Measurements from ENCODE around the gene KCNJ14.
A peak's percentile ranks its signal among the peaks of the same experiment; 100 is the strongest.
"Not testable (repeated sequence)": the region's sequence is repeated elsewhere in the genome, so short reads cannot be mapped to it uniquely, and the experiment has no call there.

KCNJ14 gene

GRCh38 chr19:48484247-48484893 lies 29.0 kb downstream of the KCNJ14 start:
- no peak overlapping the region for H3K23ac ChIP-seq (ENCODE audit: low read length in 2 of 2)
- H2BK120ac ChIP-seq (ENCODE audit: low read depth, low read length) = no peak overlapping the region
- H4K91ac ChIP-seq (ENCODE audit: low read length) = no peak overlapping the region
- no peak overlapping the region for H4K8ac ChIP-seq (ENCODE audit: low read length)
- H3K4me3 ChIP-seq (ENCODE audit: insufficient read depth in 1 of 2, low read depth in 1 of 2, low read length in 2 of 2) = no peak overlapping the region
- H3K27ac ChIP-seq (ENCODE audit: low read length, poor library complexity, severe bottlenecking) = no peak overlapping the region
- WGBS = 96% methylated on average over 11 of the region's 16 CpGs
- peaks cover 18% of the 10 kb centered on the region for H3K4me1 ChIP-seq (ENCODE audit: control insufficient read depth, insufficient read depth, low read depth, low read length)
- H3K14ac ChIP-seq (ENCODE audit: low read length in 2 of 2) = no peak overlapping the region
- no peak overlapping the region for H2AK5ac ChIP-seq (ENCODE audit: low read length, severe bottlenecking)
- no peak overlapping the region for H2BK12ac ChIP-seq (ENCODE audit: low read length in 2 of 2)
- H3K4me2 ChIP-seq (ENCODE audit: low read length, poor library complexity, severe bottlenecking) = no peak overlapping the region
- no peak overlapping the region for H3K4ac ChIP-seq (ENCODE audit: low read depth in 1 of 2, low read length in 2 of 2)
- no peak overlapping the region for H2BK5ac ChIP-seq (ENCODE audit: low read depth, low read length, poor library complexity, severe bottlenecking)
- no peak overlapping the region for H3K18ac ChIP-seq (ENCODE audit: low read depth in 1 of 2, low read length in 2 of 2)
- DNase-seq = no peak
- H3K36me3 ChIP-seq (ENCODE audit: control insufficient read depth in 1 of 2, insufficient read depth in 2 of 2, low read depth in 1 of 2, low read length in 2 of 2) = peaks cover 6 to 27% of the 10 kb centered on the region in 2 experiments
- H3K9me3 ChIP-seq (ENCODE audit: control insufficient read depth, low read length) = no peaks in the 10 kb centered on the region
- H2BK15ac ChIP-seq (ENCODE audit: low read depth, poor library complexity, severe bottlenecking) = no peak overlapping the region
- no peak overlapping the region for H2AFZ ChIP-seq (ENCODE audit: low read depth, low read length)
- no peaks in the 10 kb centered on the region for H3K27me3 ChIP-seq (ENCODE audit: control insufficient read depth in 1 of 2, insufficient read depth in 1 of 2, low read length in 2 of 2)
- H3K9ac ChIP-seq (ENCODE audit: low read length) = no peak overlapping the region
- H3K79me1 ChIP-seq (replicated peaks; ENCODE audit: low read length, poor library complexity, severe bottlenecking) = no peaks in the 10 kb centered on the region

- H3K79me1 ChIP-seq (replicated peaks; ENCODE audit: low read length, poor library complexity, severe bottlenecking) = no peaks in the 10 kb centered on the region
- H2BK15ac ChIP-seq (ENCODE audit: low read depth, poor library complexity, severe bottlenecking) = no peak overlapping the region
- no peak overlapping the region for H3K14ac ChIP-seq (ENCODE audit: low read length in 2 of 2)
- H2AFZ ChIP-seq (ENCODE audit: low read depth, low read length) = no peak overlapping the region
- H3K36me3 ChIP-seq (ENCODE audit: control insufficient read depth in 1 of 2, insufficient read depth in 2 of 2, low read depth in 1 of 2, low read length in 2 of 2) = peaks cover 0 to 20% of the 10 kb centered on the region in 2 experiments
- H2BK120ac ChIP-seq (ENCODE audit: low read depth, low read length) = no peak overlapping the region
- no peak overlapping the region for H3K23ac ChIP-seq (ENCODE audit: low read length in 2 of 2)
- H3K18ac ChIP-seq (ENCODE audit: low read depth in 1 of 2, low read length in 2 of 2) = no peak overlapping the region
- H3K4me2 ChIP-seq (ENCODE audit: low read length, poor library complexity, severe bottlenecking) = no peak overlapping the region
- peaks cover 18% of the 10 kb centered on the region for H3K4me1 ChIP-seq (ENCODE audit: control insufficient read depth, insufficient read depth, low read depth, low read length)
- no peak for DNase-seq
- H4K8ac ChIP-seq (ENCODE audit: low read length) = no peak overlapping the region
- no peak overlapping the region for H2BK12ac ChIP-seq (ENCODE audit: low read length in 2 of 2)
- no peak overlapping the region for H3K9ac ChIP-seq (ENCODE audit: low read length)
- no peak overlapping the region for H3K4ac ChIP-seq (ENCODE audit: low read depth in 1 of 2, low read length in 2 of 2)
- H3K27ac ChIP-seq (ENCODE audit: low read length, poor library complexity, severe bottlenecking) = no peak overlapping the region
- no peak overlapping the region for H3K4me3 ChIP-seq (ENCODE audit: insufficient read depth in 1 of 2, low read depth in 1 of 2, low read length in 2 of 2)
- no peaks in the 10 kb centered on the region for H3K9me3 ChIP-seq (ENCODE audit: control insufficient read depth, low read length)
- H4K91ac ChIP-seq (ENCODE audit: low read length) = no peak overlapping the region
- H2BK5ac ChIP-seq (ENCODE audit: low read depth, low read length, poor library complexity, severe bottlenecking) = no peak overlapping the region
- H3K27me3 ChIP-seq (ENCODE audit: control insufficient read depth in 1 of 2, insufficient read depth in 1 of 2, low read length in 2 of 2) = peaks cover 0 to 3% of the 10 kb centered on the region in 2 experiments
- no peak overlapping the region for H2AK5ac ChIP-seq (ENCODE audit: low read length, severe bottlenecking)
- WGBS = 96% methylated on average over 29 of the region's 37 CpGs
Measured at GRCh38 chr19:48484931-48485612, 29.7 kb downstream of the KCNJ14 start.

- not testable (repeated sequence) for H3K4me2 ChIP-seq (ENCODE audit: low read length, poor library complexity, severe bottlenecking); H2BK5ac ChIP-seq (ENCODE audit: low read depth, low read length, poor library complexity, severe bottlenecking); H3K9me3 ChIP-seq (ENCODE audit: control insufficient read depth, low read length); DNase-seq; H3K14ac ChIP-seq (ENCODE audit: low read length in 2 of 2); H3K9ac ChIP-seq (ENCODE audit: low read length); H2BK12ac ChIP-seq (ENCODE audit: low read length in 2 of 2); H2AFZ ChIP-seq (ENCODE audit: low read depth, low read length); H3K4ac ChIP-seq (ENCODE audit: low read depth in 1 of 2, low read length in 2 of 2); H3K18ac ChIP-seq (ENCODE audit: low read depth in 1 of 2, low read length in 2 of 2); H2BK15ac ChIP-seq (ENCODE audit: low read depth, poor library complexity, severe bottlenecking); H4K91ac ChIP-seq (ENCODE audit: low read length); H3K79me1 ChIP-seq (replicated peaks; ENCODE audit: low read length, poor library complexity, severe bottlenecking); H4K8ac ChIP-seq (ENCODE audit: low read length); H3K4me3 ChIP-seq (ENCODE audit: insufficient read depth in 1 of 2, low read depth in 1 of 2, low read length in 2 of 2); H3K36me3 ChIP-seq (ENCODE audit: control insufficient read depth in 1 of 2, insufficient read depth in 2 of 2, low read depth in 1 of 2, low read length in 2 of 2); H3K23ac ChIP-seq (ENCODE audit: low read length in 2 of 2); H2BK120ac ChIP-seq (ENCODE audit: low read depth, low read length); H2AK5ac ChIP-seq (ENCODE audit: low read length, severe bottlenecking); H3K27ac ChIP-seq (ENCODE audit: low read length, poor library complexity, severe bottlenecking)
- Histone ChIP-seq H3K4me1 (ENCODE audit: control insufficient read depth, insufficient read depth, low read depth, low read length) (peaks cover 30% of the 10 kb centered on the region), H3K27me3 (ENCODE audit: control insufficient read depth in 1 of 2, insufficient read depth in 1 of 2, low read length in 2 of 2) (peaks cover 11 to 16% of the 10 kb centered on the region in 2 experiments)
- WGBS = 87% methylated on average over 7 of the region's 10 CpGs
Measured at GRCh38 chr19:48486706-48487105, 31.3 kb downstream of the KCNJ14 start.

- no peak overlapping the region for H2BK120ac ChIP-seq (ENCODE audit: low read depth, low read length)
- H2AK5ac ChIP-seq (ENCODE audit: low read length, severe bottlenecking) = no peak overlapping the region
- H3K36me3 ChIP-seq (ENCODE audit: control insufficient read depth in 1 of 2, insufficient read depth in 2 of 2, low read depth in 1 of 2, low read length in 2 of 2) = no peaks in the 10 kb centered on the region
- no peak overlapping the region for H3K23ac ChIP-seq (ENCODE audit: low read length in 2 of 2)
- no peak overlapping the region for H3K27ac ChIP-seq (ENCODE audit: low read length, poor library complexity, severe bottlenecking)
- no peak overlapping the region for H4K91ac ChIP-seq (ENCODE audit: low read length)
- H3K18ac ChIP-seq (ENCODE audit: low read depth in 1 of 2, low read length in 2 of 2) = no peak overlapping the region
- 85% methylated on average over 6 of the region's 6 CpGs for WGBS
- H3K79me1 ChIP-seq (replicated peaks; ENCODE audit: low read length, poor library complexity, severe bottlenecking) = no peaks in the 10 kb centered on the region
- no peak overlapping the region for H3K4me3 ChIP-seq (ENCODE audit: insufficient read depth in 1 of 2, low read depth in 1 of 2, low read length in 2 of 2)
- no peak overlapping the region for H3K4ac ChIP-seq (ENCODE audit: low read depth in 1 of 2, low read length in 2 of 2)
- DNase-seq = no peak
- H3K4me2 ChIP-seq (ENCODE audit: low read length, poor library complexity, severe bottlenecking) = no peak overlapping the region
- H3K27me3 ChIP-seq (ENCODE audit: control insufficient read depth in 1 of 2, insufficient read depth in 1 of 2, low read length in 2 of 2) = peaks cover 19 to 24% of the 10 kb centered on the region in 2 experiments
- H3K4me1 ChIP-seq (ENCODE audit: control insufficient read depth, insufficient read depth, low read depth, low read length) = peaks cover 32% of the 10 kb centered on the region
- no peak overlapping the region for H2BK15ac ChIP-seq (ENCODE audit: low read depth, poor library complexity, severe bottlenecking)
- no peak overlapping the region for H2AFZ ChIP-seq (ENCODE audit: low read depth, low read length)
- H3K14ac ChIP-seq (ENCODE audit: low read length in 2 of 2) = no peak overlapping the region
- H4K8ac ChIP-seq (ENCODE audit: low read length) = peak overlapping the region; percentile 23
- no peak overlapping the region for H3K9ac ChIP-seq (ENCODE audit: low read length)
- H2BK12ac ChIP-seq (ENCODE audit: low read length in 2 of 2) = no peak overlapping the region
- peak overlapping the region; percentile 59 for H2BK5ac ChIP-seq (ENCODE audit: low read depth, low read length, poor library complexity, severe bottlenecking)
- no peaks in the 10 kb centered on the region for H3K9me3 ChIP-seq (ENCODE audit: control insufficient read depth, low read length)
Measured at GRCh38 chr19:48487544-48487943, 32.2 kb downstream of the KCNJ14 start.
